GM18505 (cell line): ENCODE measurements around the gene TCERG1.
A peak's percentile ranks its signal among the peaks of the same experiment; 100 is the strongest.

Experiments used
- ATAC-seq: cut with Tn5 transposase; IDR thresholded peaks from one replicate; pipeline ENCODE4 v1.9.1; 2021; ENCODE audit not compliant: unreplicated experiment
- POLR2A ChIP-seq: IDR thresholded peaks from 4 replicates; pipeline ENCODE4 v1.6.1; 2011; ENCODE audit warnings: borderline replicate concordance; ENCODE audit not compliant: insufficient read depth, insufficient read length; ENCODE audit errors: extremely low read depth

The TCERG1 gene

DNA sequence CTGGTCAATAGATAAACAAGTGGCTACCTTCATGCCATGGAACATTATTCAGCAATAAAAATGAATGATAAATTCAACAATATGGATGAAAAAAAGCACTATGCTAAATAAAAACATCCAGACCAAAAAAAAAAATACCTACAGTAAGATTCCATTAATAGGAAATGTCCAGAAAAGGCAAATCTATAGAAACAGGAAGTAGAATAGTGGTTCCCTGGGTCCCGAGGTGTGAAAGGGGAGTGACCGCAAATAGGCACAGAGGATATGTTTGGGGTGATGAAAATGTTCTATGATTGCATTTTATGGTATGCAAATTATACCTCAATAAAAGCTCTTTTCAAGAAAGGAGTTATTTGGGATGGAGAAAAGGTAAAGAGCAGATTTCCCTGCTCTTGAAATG, 72.4 kb downstream of the TCERG1 start:
- TF ChIP-seq POLR2A: no peak
- ATAC-seq: no peak

GRCh38 chr5:146520731-146521130, 73.6 kb downstream of the TCERG1 start:
- no peak for TF ChIP-seq POLR2A
- ATAC-seq: no peak

- TF ChIP-seq POLR2A: no peak
- ATAC-seq: no peak
Measured at GRCh38 chr5:146521403-146522106, 74.4 kb downstream of the TCERG1 start.

DNA sequence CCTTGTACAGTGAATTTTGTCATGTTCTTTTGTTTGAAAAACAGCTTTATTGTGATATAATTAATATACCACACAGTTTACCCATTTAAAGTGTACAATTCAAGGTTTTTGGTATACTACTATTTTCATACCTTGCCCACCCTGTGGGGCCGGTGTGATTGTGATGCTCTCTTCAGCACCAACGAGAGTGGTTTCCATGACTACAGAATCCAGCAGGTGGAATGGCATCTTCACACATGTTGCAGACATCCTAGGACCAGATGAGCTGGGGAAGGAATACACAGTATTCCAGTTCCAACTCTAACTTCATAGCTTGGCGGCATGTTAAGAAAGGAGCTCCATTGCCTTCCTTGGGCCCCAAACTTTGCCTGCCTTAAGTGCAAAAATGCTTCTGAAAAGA, 76.6 kb downstream of the TCERG1 start:
- no peak for TF ChIP-seq POLR2A

DNA sequence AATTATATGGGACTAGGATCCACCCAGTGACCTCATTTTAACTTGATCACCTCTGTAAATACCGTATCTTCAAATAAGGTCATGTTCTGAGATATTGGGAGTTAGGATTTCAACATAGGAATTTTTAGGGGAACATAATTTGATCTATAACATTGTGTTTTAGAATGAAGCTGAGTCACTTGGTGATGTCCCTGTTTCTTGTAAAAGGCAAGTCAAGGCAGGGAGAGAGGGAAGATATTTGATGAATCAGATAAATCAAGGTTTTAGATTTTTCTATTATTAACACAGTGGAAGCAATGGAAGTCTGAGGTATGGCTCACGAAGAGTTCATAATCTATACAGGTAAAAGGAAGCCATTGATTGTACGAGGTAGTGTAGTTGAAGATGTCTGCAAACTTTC, 80.7 kb downstream of the TCERG1 start:
- no peak for ATAC-seq
- TF ChIP-seq POLR2A: no peak

More for the DNA sequence above, 76.6 kb downstream of the TCERG1 start:
- ATAC-seq: no peak

DNA sequence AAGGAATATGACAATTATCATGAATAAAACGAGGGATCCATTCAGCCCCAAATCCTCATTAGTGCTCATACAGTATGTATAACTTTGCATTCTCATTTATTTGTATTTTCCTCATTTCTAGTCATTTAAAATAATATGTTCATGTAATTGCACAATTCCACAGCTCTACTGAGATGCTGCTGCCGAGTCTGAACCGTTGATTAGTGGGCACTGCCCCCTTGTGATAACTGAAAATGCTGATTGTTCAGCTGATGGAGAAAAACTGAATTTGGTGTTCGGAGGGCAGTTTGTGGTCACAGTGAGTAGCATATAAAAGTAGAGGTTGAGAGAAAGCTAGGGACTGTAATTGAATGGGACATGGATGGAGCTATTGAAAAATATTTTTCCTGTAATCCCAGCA, 81.1 kb downstream of the TCERG1 start:
- no peak for TF ChIP-seq POLR2A
- ATAC-seq: no peak

- no peak for TF ChIP-seq POLR2A
- ATAC-seq: peak; percentile 55
Measured at GRCh38 chr5:146529984-146530383, 82.9 kb downstream of the TCERG1 start.

DNA sequence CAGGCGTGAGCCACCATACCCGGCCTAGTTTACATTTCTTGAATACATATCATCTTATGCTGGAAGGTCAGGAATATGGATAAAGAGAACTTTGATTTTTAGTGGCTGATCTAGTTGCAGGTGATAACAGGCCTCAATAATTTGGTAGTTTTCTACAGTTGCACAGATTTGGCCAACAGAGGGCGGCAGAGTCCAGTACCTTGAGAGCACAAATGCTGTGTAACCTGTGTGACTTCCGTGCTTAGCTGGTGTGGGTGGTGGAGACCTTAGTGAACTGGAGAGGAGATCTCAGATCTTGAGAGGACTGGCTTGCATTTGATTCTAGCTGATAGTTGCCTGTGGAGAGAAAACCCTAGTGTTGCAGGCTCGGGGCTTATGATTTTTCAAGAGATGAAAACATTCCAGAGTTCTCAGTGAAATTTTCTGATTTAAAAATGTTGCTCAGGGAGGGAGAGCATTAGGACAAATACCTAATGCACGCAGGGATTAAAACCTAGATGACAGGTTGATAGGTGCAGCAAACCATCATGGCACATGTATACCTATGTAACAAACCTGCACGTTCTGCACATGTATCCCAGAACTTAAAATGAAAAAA, 86.2 kb downstream of the TCERG1 start:
- no peak for TF ChIP-seq POLR2A
- peak; percentile 96 for ATAC-seq

- no peak for ATAC-seq
Measured at GRCh38 chr5:146533882-146534281, 86.7 kb downstream of the TCERG1 start.

GRCh38 chr5:146538432-146538831, 91.3 kb downstream of the TCERG1 start:
- ATAC-seq: no peak
- no peak for TF ChIP-seq POLR2A

More at GRCh38 chr5:146533882-146534281, 86.7 kb downstream of the TCERG1 start:
- no peak for TF ChIP-seq POLR2A

DNA sequence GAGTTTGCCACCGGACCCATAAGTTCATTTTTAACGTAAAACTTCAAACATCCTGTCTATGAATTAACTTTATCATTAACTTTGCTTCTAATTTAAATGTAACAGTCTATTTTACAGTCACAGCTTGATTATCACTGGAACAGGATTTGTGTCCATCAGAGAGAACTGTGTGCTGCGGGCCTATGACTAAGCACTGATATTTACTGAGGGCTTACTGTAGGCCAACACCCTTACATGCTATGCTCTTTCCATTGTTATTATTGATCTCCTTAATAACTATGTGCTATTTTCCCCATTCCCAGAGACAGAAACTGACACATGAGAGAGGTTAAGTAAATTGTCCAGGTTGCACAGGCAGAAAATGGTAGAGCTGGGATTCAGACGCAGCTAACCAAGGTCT, 92.8 kb downstream of the TCERG1 start:
- ATAC-seq: no peak
- TF ChIP-seq POLR2A: no peak

GRCh38 chr5:146540414-146540813, 93.3 kb downstream of the TCERG1 start:
- TF ChIP-seq POLR2A: no peak
- ATAC-seq: no peak

DNA sequence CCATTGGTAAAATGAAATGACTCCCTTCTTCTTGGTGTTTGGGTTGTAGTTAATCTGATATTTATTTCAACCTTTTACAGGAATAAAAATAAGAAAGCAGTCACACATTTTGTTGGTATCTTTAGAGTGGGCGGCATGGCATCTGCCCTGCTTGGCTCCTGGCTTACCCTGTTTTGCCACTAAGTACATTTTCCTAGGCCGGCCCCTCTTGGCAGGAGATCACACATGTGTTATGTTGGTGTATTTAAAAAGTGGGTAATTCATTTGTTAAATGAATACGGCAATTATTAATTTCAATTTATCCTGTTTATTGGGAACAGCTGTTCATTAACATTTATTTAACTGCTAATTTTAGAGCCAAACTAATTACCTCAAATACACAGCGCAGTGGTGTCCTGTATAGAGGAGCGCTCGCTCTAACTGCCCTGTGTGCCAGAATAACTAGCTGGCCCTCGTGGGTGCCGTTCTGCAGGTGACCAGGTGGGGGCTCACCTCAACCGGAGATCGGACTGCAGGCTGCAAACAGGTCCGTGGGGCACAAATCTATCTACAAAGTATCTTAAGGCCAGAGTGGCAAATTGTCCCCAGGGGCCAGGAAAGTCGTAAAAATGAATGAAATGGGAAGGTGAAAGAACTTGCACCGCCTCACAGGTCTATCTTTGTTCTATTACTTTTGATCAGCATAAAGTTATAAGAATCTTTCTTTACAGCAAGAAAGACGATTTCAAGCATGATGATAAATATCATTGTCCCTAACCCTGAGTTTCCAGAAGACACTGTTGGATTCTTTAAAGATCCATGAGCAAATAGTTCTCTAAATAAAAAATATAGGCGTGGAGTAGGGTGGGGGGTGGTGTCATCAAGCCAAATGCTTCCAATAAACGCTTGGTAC, 95.1 kb downstream of the TCERG1 start:
- TF ChIP-seq POLR2A: no peak
- peak; percentile 99 for ATAC-seq
